Measurements from ENCODE around the gene FBH1. TPM values are rescaled to one million over a fixed set of nuclear protein-coding genes. Genes with fewer than 3 reads are reported as not detected.
"Not testable (repeated sequence)": the region's sequence is repeated elsewhere in the genome, so short reads cannot be mapped to it uniquely, and the experiment has no call there.

Gene FBH1
- total RNA-seq, 1 experiment from 2014 or later: 22.0 TPM

DNA sequence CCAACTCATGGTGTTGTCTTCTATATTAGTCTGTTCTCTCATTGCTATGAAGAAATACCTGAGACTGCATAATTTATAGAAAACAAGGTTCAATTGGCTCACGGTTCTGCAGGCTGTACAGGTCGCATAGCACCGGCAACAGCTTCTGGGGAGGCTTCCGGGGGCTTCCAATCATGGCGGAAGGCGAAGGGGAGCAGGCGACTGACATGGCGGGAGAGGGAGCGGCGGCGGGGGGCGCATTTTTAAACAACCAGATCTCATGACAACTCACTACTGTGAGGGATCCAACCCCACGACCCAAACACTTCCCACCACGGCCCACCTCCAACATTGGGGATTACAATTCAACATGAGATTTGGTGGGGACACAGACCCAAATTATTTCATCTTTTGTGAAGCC is 48.1 kb upstream of the FBH1 start:
- Histone ChIP-seq H3K4me3 (ENCODE audit: low read length) (no peak overlapping the region), H3K27me3 (ENCODE audit: low read length) (no peaks in the 10 kb centered on the region), H3F3A (ENCODE audit: low read length, unreplicated experiment) (no peaks in the 10 kb centered on the region), H3K9ac (ENCODE audit: low read length) (no peak overlapping the region), H3K27ac (ENCODE audit: low read length) (no peak overlapping the region), H3K4me2 (ENCODE audit: low read length) (no peak overlapping the region), H3K79me2 (ENCODE audit: low read length) (no peaks in the 10 kb centered on the region), H3K36me3 (ENCODE audit: low read depth, low read length) (no peaks in the 10 kb centered on the region), H4K20me1 (ENCODE audit: low read length) (no peaks in the 10 kb centered on the region), H3K4me1 (ENCODE audit: insufficient read depth, low read length) (no peaks in the 10 kb centered on the region), H2AFZ (ENCODE audit: low read length) (no peak overlapping the region), H3K9me3 (ENCODE audit: low read length) (no peaks in the 10 kb centered on the region), H3K9me2 (replicated peaks; ENCODE audit: low read length) (no peaks in the 10 kb centered on the region)
- CTCF ChIA-PET: no interaction called here
- intact Hi-C loops (cut with micrococcal nuclease): no loop called here
- TF ChIP-seq EZH2 (IDR thresholded peaks at IDR 0.05; ENCODE audit: low read length, unreplicated experiment): no peak
- no peak for TF ChIP-seq EZH2phosphoT487 (IDR thresholded peaks at IDR 0.05; ENCODE audit: borderline replicate concordance, low read length)
- TF ChIP-seq, protein P1, sequence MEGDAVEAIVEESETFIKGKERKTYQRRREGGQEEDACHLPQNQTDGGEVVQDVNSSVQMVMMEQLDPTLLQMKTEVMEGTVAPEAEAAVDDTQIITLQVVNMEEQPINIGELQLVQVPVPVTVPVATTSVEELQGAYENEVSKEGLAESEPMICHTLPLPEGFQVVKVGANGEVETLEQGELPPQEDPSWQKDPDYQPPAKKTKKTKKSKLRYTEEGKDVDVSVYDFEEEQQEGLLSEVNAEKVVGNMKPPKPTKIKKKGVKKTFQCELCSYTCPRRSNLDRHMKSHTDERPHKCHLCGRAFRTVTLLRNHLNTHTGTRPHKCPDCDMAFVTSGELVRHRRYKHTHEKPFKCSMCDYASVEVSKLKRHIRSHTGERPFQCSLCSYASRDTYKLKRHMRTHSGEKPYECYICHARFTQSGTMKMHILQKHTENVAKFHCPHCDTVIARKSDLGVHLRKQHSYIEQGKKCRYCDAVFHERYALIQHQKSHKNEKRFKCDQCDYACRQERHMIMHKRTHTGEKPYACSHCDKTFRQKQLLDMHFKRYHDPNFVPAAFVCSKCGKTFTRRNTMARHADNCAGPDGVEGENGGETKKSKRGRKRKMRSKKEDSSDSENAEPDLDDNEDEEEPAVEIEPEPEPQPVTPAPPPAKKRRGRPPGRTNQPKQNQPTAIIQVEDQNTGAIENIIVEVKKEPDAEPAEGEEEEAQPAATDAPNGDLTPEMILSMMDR (conservative IDR thresholded peaks at IDR 0.05; ENCODE audit: low read depth, low read length): no peak
- ATAC-seq (no peak), DNase-seq (no peak)
- POLR2A ChIA-PET (ENCODE audit: unreplicated experiment): no interaction called here
- no TSS peak for BruUV-seq (replicated peaks)

DNA sequence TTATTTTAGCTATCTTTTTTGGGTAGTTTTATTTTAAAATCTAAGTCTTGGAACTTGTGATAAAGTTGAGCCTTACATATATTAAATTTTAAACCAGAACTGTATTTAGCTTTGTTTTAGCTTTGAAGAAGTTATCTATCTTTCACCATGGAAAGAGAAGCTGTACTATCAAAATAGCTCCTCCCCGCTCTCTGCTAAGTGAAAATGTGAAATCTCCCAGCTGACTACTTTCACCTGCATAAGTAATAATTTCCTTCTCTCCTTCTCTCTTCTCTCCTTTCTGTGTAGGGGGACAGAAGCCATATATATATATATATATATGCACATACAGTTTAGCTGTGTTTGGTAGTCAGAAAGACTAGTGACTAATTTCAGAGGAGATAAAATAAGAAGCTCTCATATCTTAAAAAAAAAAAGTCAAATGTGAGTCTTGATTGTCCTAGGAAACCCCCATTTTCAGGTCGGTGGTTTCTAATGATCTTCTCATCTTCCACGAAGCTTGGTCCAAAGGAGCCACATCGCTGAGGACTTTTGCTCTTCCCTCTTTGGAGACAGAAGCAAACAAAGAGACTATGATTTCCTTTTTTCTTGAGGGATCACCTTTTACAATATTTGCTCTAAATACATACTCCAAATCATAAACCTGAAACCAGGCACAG is 46.2 kb upstream of the FBH1 start:
- Histone ChIP-seq H4K20me1 (ENCODE audit: low read length) (no peaks in the 10 kb centered on the region), H3K9ac (ENCODE audit: low read length) (no peak overlapping the region), H3K27ac (ENCODE audit: low read length) (no peak overlapping the region), H3K4me3 (ENCODE audit: low read length) (no peak overlapping the region), H3F3A (ENCODE audit: low read length, unreplicated experiment) (no peaks in the 10 kb centered on the region), H3K9me3 (ENCODE audit: low read length) (no peaks in the 10 kb centered on the region), H2AFZ (ENCODE audit: low read length) (no peak overlapping the region), H3K9me2 (replicated peaks; ENCODE audit: low read length) (no peaks in the 10 kb centered on the region), H3K4me1 (ENCODE audit: insufficient read depth, low read length) (no peaks in the 10 kb centered on the region), H3K36me3 (ENCODE audit: low read depth, low read length) (no peaks in the 10 kb centered on the region), H3K27me3 (ENCODE audit: low read length) (no peaks in the 10 kb centered on the region), H3K79me2 (ENCODE audit: low read length) (no peaks in the 10 kb centered on the region), H3K4me2 (ENCODE audit: low read length) (no peak overlapping the region)
- POLR2A ChIA-PET (ENCODE audit: unreplicated experiment): interaction anchor here (1.0 kb wide), 1 partner anchor 101 kb away, joined by 6 read pairs; no protein-coding TSS in a partner anchor
- TF ChIP-seq EZH2 (IDR thresholded peaks at IDR 0.05; ENCODE audit: low read length, unreplicated experiment): no peak
- CTCF ChIA-PET: interaction anchor here (0.6 kb wide), 1 partner anchor 42 kb away, joined by 3 read pairs; no protein-coding TSS in a partner anchor
- intact Hi-C loops (cut with micrococcal nuclease): no loop called here
- ATAC-seq (no peak), DNase-seq (no peak)
- no TSS peak for BruUV-seq (replicated peaks)

DNA sequence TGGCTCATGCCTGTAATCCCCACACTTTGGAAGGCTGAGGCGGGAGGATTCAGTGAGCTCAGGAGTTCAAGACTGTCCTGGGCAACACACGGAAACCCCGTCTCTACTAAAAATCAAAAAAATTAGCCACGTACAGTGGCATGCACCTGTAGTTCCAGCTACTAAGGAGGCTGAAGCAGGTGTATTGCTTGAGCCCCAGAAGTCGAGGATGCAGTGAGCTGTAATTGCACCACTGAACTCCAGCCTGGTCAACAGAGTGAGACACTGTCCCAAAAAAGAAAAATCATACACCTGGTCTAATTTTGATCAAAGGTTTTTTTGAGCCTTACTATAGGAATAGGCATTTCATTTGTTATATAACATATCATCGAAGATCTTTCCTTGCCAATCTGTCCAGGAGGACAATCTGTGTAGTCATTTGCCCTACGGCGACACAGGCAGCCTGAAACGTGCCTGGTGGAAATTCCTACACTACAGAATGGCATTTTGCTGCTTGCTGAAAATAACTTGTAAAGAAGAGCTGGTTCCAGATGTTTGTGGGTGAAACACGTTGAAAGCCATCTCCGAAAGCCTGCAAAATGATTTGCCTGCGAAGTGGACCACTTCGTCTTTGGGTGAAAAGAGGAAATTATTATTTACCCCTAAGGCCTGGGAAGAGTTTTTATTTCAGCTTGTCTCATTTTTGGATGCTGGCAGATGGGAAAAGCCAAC is 45.5 kb upstream of the FBH1 start:
- ATAC-seq: no peak
- H3K4me3 ChIP-seq (ENCODE audit: low read length): no peak overlapping the region

DNA sequence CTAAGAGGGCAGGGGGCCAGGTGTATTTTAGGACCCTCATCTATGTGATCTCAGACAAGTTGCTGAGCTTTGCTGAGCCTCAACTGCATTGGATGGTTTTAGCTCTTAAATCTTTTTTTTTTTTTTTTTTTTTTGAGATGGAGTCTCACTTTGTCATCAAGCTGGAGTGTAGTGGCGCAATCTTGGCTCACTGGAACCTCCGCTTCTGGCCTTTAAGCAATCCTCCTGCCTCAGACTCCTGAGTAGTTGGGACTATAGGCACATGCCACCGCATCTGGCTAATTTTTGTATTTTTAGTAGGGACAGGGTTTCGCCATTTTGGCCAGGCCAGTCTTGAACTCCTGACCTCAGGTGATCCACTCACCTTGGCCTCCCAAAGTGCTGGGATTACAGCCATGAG is 43.4 kb upstream of the FBH1 start:
- H4K20me1 ChIP-seq (ENCODE audit: low read length); H3K9ac ChIP-seq (ENCODE audit: low read length); H3K36me3 ChIP-seq (ENCODE audit: low read depth, low read length); H3F3A ChIP-seq (ENCODE audit: low read length, unreplicated experiment); H3K9me2 ChIP-seq (replicated peaks; ENCODE audit: low read length); H3K79me2 ChIP-seq (ENCODE audit: low read length); H3K27ac ChIP-seq (ENCODE audit: low read length); H3K4me1 ChIP-seq (ENCODE audit: insufficient read depth, low read length); ATAC-seq; H3K9me3 ChIP-seq (ENCODE audit: low read length); H3K27me3 ChIP-seq (ENCODE audit: low read length); H2AFZ ChIP-seq (ENCODE audit: low read length); intact Hi-C loops (cut with micrococcal nuclease); H3K4me3 ChIP-seq (ENCODE audit: low read length); H3K4me2 ChIP-seq (ENCODE audit: low read length); BruUV-seq (replicated peaks); DNase-seq: not testable (repeated sequence)
- POLR2A ChIA-PET (ENCODE audit: unreplicated experiment): interaction anchor here (0.6 kb wide), 1 partner anchor 1007 kb away, joined by 6 read pairs; no protein-coding TSS in a partner anchor
- CTCF ChIA-PET: interaction anchor here (0.6 kb wide), 1 partner anchor 39 kb away, joined by 6 read pairs; no protein-coding TSS in a partner anchor

More for the DNA sequence above, 45.5 kb upstream of the FBH1 start:
- ChIA-PET CTCF (interaction anchor here (0.6 kb wide), 1 partner anchor 17 kb away, joined by 4 read pairs; no protein-coding TSS in a partner anchor), POLR2A (ENCODE audit: unreplicated experiment) (interaction anchor here (1.0 kb wide), 1 partner anchor 100 kb away, joined by 6 read pairs; no protein-coding TSS in a partner anchor)
- Histone ChIP-seq H3K36me3 (ENCODE audit: low read depth, low read length) (no peaks in the 10 kb centered on the region), H3K27me3 (ENCODE audit: low read length) (no peaks in the 10 kb centered on the region), H4K20me1 (ENCODE audit: low read length) (no peaks in the 10 kb centered on the region), H3K4me1 (ENCODE audit: insufficient read depth, low read length) (no peaks in the 10 kb centered on the region), H3K79me2 (ENCODE audit: low read length) (no peaks in the 10 kb centered on the region), H3F3A (ENCODE audit: low read length, unreplicated experiment) (no peaks in the 10 kb centered on the region), H3K27ac (ENCODE audit: low read length) (no peak overlapping the region), H3K4me2 (ENCODE audit: low read length) (no peak overlapping the region), H3K9me3 (ENCODE audit: low read length) (no peaks in the 10 kb centered on the region), H2AFZ (ENCODE audit: low read length) (no peak overlapping the region), H3K9ac (ENCODE audit: low read length) (no peak overlapping the region), H3K9me2 (replicated peaks; ENCODE audit: low read length) (no peaks in the 10 kb centered on the region)
- no peak for DNase-seq
- intact Hi-C loops (cut with micrococcal nuclease): no loop called here
- TF ChIP-seq, protein P1 (conservative IDR thresholded peaks at IDR 0.05; ENCODE audit: low read depth, low read length): no peak
- TF ChIP-seq EZH2phosphoT487 (IDR thresholded peaks at IDR 0.05; ENCODE audit: borderline replicate concordance, low read length): no peak
- TF ChIP-seq EZH2 (IDR thresholded peaks at IDR 0.05; ENCODE audit: low read length, unreplicated experiment): no peak
- no TSS peak for BruUV-seq (replicated peaks)
